HEK293 (cell line): ENCODE results near the gene DYNC1LI1.

Source experiments
- CTCF ChIA-PET: fragments of 350-600 bp; formaldehyde crosslinking; extraction: SDS; loops from one replicate; lab custom pipeline; 2021; ENCODE audit warnings: antibody characterized with exemption; lab: Yijun Ruan, JAX
- POLR2A ChIA-PET: fragments of 300-600 bp; formaldehyde crosslinking; extraction: SDS; loops from one replicate; lab custom pipeline; 2020; ENCODE audit warnings: antibody characterized with exemption, inconsistent platforms; lab: Yijun Ruan, JAX
- H3K27ac ChIP-seq: fragments of 200-500 bp; sonication (Bioruptor generic); 2 replicates; pipeline ENCODE4 v1.5.1; 2014; ENCODE audit warnings: low read depth, low read length, control low read depth, inconsistent platforms; ENCODE audit errors: extremely low read depth
- H3K36me3 ChIP-seq, 2 experiments: fragments of 200-500 bp in 1 of 2; sonication (Bioruptor generic) in 1 of 2; 1 replicate in 1 of 2; 2 replicates in 1 of 2; pipeline ENCODE4 v1.5.1; 2014 to 2017; ENCODE audit warnings: inconsistent platforms in 2 of 2, low read length in 2 of 2; ENCODE audit not compliant: control insufficient read depth in 2 of 2, insufficient read depth in 1 of 2
- H3K4me1 ChIP-seq: fragments of 200-500 bp; sonication (Bioruptor generic); 2 replicates; pipeline ENCODE4 v1.5.1; 2014; ENCODE audit warnings: mild to moderate bottlenecking, low read length, inconsistent platforms; ENCODE audit not compliant: control insufficient read depth, insufficient read depth
- H3K4me3 ChIP-seq: 2 replicates; pipeline ENCODE4 v1.5.1; 2011; ENCODE audit warnings: low read depth, mild to moderate bottlenecking, control low read depth, low read length, moderate library complexity
- H3K9me3 ChIP-seq: fragments of 200-500 bp; sonication (Bioruptor generic); 2 replicates; pipeline ENCODE4 v1.5.1; 2014; ENCODE audit warnings: low read depth, low read length, inconsistent platforms; ENCODE audit not compliant: control insufficient read depth, insufficient read depth
- ELK4 ChIP-seq: IDR thresholded peaks from 2 replicates; pipeline ENCODE4 v1.6.1; 2011; ENCODE audit warnings: mild to moderate bottlenecking, low read depth, low read length, borderline replicate concordance
- GFI1B ChIP-seq: fragments of 450-650 bp; formaldehyde crosslinking; IDR thresholded peaks from 2 replicates; pipeline ENCODE4 v1.5.1; 2016; ENCODE audit warnings: missing biosample characterization, missing genetic modification characterization
- MZF1 ChIP-seq: fragments of 450-650 bp; formaldehyde crosslinking; IDR thresholded peaks from 2 replicates; pipeline ENCODE4 v1.5.1; 2017; ENCODE audit warnings: missing biosample characterization, missing genetic modification characterization, borderline replicate concordance
- PBX3 ChIP-seq: sonication (generic); formaldehyde crosslinking; IDR thresholded peaks from 2 replicates; pipeline ENCODE4 v1.8.1; 2022; ENCODE audit warnings: mild to moderate bottlenecking, moderate library complexity, missing genetic modification reagents
- SP2 ChIP-seq: fragments of 450-650 bp; formaldehyde crosslinking; IDR thresholded peaks from 2 replicates; pipeline ENCODE4 v1.5.1; 2016; ENCODE audit warnings: missing biosample characterization, missing genetic modification characterization
- ZBTB17 ChIP-seq: fragments of 450-650 bp; formaldehyde crosslinking; IDR thresholded peaks from 2 replicates; pipeline ENCODE4 v1.5.1; 2016; ENCODE audit warnings: missing biosample characterization, missing genetic modification characterization
- ZNF10 ChIP-seq: fragments of 450-650 bp; formaldehyde crosslinking; IDR thresholded peaks from 2 replicates; pipeline ENCODE4 v1.5.1; 2017; ENCODE audit warnings: missing biosample characterization, missing genetic modification characterization
- ZNF112 ChIP-seq: fragments of 450-650 bp; formaldehyde crosslinking; IDR thresholded peaks from 2 replicates; pipeline ENCODE4 v1.5.0; 2017; ENCODE audit warnings: missing biosample characterization, missing genetic modification characterization
- ZNF133 ChIP-seq: fragments of 450-650 bp; formaldehyde crosslinking; IDR thresholded peaks from 2 replicates; pipeline ENCODE4 v1.5.1; 2016; ENCODE audit warnings: missing biosample characterization, missing genetic modification characterization
- ZNF18 ChIP-seq: fragments of 450-650 bp; formaldehyde crosslinking; IDR thresholded peaks from 2 replicates; pipeline ENCODE4 v1.5.1; 2016; ENCODE audit warnings: missing biosample characterization, missing genetic modification characterization
- ZNF292 ChIP-seq: fragments of 450-650 bp; formaldehyde crosslinking; IDR thresholded peaks from 2 replicates; pipeline ENCODE4 v1.5.1; 2016; ENCODE audit warnings: low read depth, missing biosample characterization, missing genetic modification characterization, borderline replicate concordance
- ZNF391 ChIP-seq: fragments of 450-650 bp; formaldehyde crosslinking; IDR thresholded peaks from 2 replicates; pipeline ENCODE4 v1.5.1; 2016; ENCODE audit warnings: low read depth, missing biosample characterization, missing genetic modification characterization, borderline replicate concordance
- ZNF416 ChIP-seq: fragments of 450-650 bp; formaldehyde crosslinking; IDR thresholded peaks from 2 replicates; pipeline ENCODE4 v1.5.1; 2016; ENCODE audit warnings: missing biosample characterization, missing genetic modification characterization
- ZNF544 ChIP-seq: fragments of 450-650 bp; formaldehyde crosslinking; IDR thresholded peaks from 2 replicates; pipeline ENCODE4 v1.5.0; 2017; ENCODE audit warnings: missing biosample characterization, missing genetic modification characterization
- ZNF660 ChIP-seq: fragments of 450-650 bp; IDR thresholded peaks from 2 replicates; pipeline ENCODE4 v1.5.1; 2018; ENCODE audit warnings: missing biosample characterization, mild to moderate bottlenecking, missing genetic modification characterization
- ZNF707 ChIP-seq: fragments of 450-650 bp; formaldehyde crosslinking; IDR thresholded peaks from 2 replicates; pipeline ENCODE4 v1.5.1; 2016; ENCODE audit warnings: missing biosample characterization, missing genetic modification characterization
- ZSCAN16 ChIP-seq: fragments of 450-650 bp; formaldehyde crosslinking; IDR thresholded peaks from 2 replicates; pipeline ENCODE4 v1.5.1; 2016; ENCODE audit warnings: missing biosample characterization, missing genetic modification characterization
- ZSCAN4 ChIP-seq: fragments of 450-650 bp; formaldehyde crosslinking; IDR thresholded peaks from 2 replicates; pipeline ENCODE4 v1.5.1; 2017; ENCODE audit warnings: missing biosample characterization, missing genetic modification characterization

The DYNC1LI1 gene

GRCh38 chr3:32502118-32502945, 68.3 kb downstream of the DYNC1LI1 start, which contains the start of gene CMTM6 (continued):
- TF ChIP-seq ELK4 (no peak), PBX3 (CRISPR knock-in tag) (no peak), ZNF292 (tag by site-specific recombination) (no peak), ZNF707 (tag by site-specific recombination) (no peak), ZNF416 (tag by site-specific recombination) (no peak), ZNF660 (no peak), ZBTB17 (peak; percentile 81), SP2 (tag by site-specific recombination) (peak; percentile 83), ZNF391 (tag by site-specific recombination) (no peak), ZNF112 (tag by site-specific recombination) (no peak), ZSCAN4 (tag by site-specific recombination) (no peak), ZNF544 (tag by site-specific recombination) (no peak), ZSCAN16 (tag by site-specific recombination) (no peak), ZNF18 (tag by site-specific recombination) (no peak), ZNF133 (tag by site-specific recombination) (no peak)

GRCh38 chr3:32501783-32502117, 68.9 kb downstream of the DYNC1LI1 start:
- peak overlapping the region; percentile 90 for H3K4me3 ChIP-seq
- peaks cover 4% of the 10 kb centered on the region; the same call in 1 of the 2 replicates for H3K4me1 ChIP-seq
- POLR2A ChIA-PET = interaction anchor here (1.9 kb wide), 1 partner anchor 68 kb away, joined by 7 read pairs; the partner anchor contains the start of gene DYNC1LI1
- CTCF ChIA-PET = interaction anchor here (0.6 to 1.3 kb wide), 3 partner anchors 8 to 1593 kb away, joined by 3 to 4 read pairs (median 3); no protein-coding TSS in a partner anchor
- no peak for TF ChIP-seq MZF1 (tag by site-specific recombination)
- TF ChIP-seq ZNF10 (tag by site-specific recombination) = peak; percentile 98
- TF ChIP-seq GFI1B = peak; percentile 7; the same call in 1 of the 2 replicates
- H3K9me3 ChIP-seq = no peaks in the 10 kb centered on the region
- H3K27ac ChIP-seq = peak overlapping the region; percentile 95
- H3K36me3 ChIP-seq = no peaks in the 10 kb centered on the region
